Measurements from ENCODE around the gene PARD3.
"Not testable (repeated sequence)": the region's sequence is repeated elsewhere in the genome, so short reads cannot be mapped to it uniquely, and the experiment has no call there.

PARD3 gene

DNA sequence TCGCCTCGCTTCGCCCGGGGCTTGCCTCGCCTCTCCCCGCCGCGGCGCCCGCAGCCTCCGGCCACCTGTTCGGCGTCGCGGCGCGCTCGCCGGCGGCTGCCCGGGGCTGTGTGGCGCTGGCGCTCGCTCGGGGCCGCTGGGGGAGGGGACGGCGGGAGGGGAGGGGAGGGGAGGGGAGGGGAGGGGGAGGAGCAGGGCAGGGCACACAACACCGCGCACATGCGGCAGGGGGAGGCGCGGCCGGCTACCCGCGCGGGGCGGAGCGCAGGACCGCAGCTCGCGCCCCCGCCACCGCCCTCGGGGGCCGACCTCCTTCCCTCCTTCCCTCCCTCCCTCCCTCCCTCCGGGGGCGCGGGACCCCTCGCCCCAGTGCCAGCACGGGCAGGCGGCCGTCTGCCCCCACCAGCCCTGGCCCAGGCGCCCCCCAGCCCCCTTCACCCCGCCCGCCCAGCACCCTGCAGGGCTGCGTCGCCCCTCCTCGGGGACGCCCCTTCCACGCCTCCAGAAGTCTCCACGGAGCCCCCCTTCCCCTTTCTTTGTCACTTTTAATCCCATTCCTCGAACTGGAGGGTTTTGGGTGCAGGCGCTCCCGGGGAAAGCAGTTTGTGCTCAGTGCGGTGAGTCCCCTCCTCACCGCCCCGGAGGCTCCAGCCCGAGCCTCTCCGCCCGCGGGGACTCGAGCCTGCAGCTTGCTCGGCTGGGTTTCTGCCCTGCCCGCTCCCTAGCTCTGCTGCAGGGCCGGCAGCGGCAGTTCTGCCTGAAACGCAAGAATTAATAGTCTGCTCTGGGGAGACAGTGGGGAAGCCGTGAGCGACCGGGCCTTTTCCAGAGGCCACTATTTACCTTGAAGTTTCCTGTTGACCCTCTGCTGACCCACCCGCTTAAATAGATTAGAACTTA, at the start of gene PARD3:
PARD3 (minus strand) TSS at position 112 of the 900 bp plus-strand sequence. CDS start 301 bp downstream, outside the sequence.
- DNase-seq (ENCODE audit: low read depth): peak; percentile 16

GRCh38 chr10:34864149-34865067, 49.3 kb upstream of the PARD3 start:
- no peak for DNase-seq (ENCODE audit: low read depth)

DNA sequence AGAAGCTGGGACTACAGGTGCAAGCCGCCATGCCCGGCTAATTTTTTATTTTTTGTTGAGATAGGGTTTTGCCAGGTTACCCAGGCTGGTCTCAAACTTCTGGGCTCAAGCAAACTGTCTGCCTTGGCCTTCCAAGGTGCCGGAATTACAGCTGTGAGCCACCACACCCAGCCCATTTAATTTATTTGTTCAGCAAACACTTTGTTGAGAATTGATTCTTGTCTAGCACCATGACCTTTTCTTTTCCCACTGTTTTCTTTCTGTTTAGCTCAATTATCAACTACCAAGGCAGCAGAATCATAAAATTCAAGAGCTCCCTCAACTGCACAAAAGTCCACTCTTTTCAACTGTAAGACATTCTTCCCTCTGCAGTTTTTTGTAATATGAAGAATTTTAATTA, 47.8 kb upstream of the PARD3 start:
- DNase-seq (ENCODE audit: low read depth): no peak

DNA sequence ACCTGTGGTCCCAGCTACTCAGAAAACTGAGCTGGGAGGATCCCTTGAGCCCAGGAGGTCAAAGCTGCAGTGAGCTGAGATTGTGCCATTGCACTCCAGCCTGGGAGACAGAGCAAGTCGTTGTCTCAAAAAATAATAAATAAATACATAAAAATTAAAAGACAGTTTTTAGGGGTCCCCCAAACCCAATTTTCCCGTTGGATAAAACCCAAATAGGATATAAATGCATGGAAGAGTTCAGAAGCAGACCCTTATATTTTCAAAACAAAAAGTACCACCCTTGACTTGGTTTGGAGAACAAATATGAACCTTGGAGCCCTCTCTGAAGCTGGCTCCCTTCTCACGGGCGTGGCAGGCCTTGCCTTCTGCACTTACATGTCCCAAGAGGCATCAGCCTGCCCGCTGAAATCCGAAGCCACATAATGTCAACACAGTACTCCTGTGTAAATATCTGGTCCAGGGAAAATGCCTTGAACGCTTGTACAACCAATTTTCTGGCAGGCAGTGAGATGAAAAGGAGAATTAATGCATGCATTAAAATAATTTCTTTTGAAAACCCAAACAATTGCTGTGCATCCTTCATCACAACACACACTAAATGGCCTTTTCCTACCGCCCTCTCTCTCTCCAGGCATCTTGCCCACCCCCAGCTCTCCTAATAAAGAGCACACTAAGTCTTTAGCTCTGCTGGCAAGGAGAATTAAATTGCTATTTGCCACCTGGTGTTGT, 46.4 kb upstream of the PARD3 start:
- no peak for DNase-seq (ENCODE audit: low read depth)

GRCh38 chr10:34859170-34859569, 44.1 kb upstream of the PARD3 start:
- DNase-seq (ENCODE audit: low read depth): no peak

GRCh38 chr10:34858003-34858402, 42.9 kb upstream of the PARD3 start:
- DNase-seq (ENCODE audit: low read depth): no peak

GRCh38 chr10:34854147-34854601, 39.1 kb upstream of the PARD3 start:
- DNase-seq (ENCODE audit: low read depth): no peak

GRCh38 chr10:34853357-34853756, 38.3 kb upstream of the PARD3 start:
- no peak for DNase-seq (ENCODE audit: low read depth)

- no peak for DNase-seq (ENCODE audit: low read depth)
These were observed 35.5 kb upstream of the PARD3 start for GRCh38 chr10:34850558-34850957.

DNA sequence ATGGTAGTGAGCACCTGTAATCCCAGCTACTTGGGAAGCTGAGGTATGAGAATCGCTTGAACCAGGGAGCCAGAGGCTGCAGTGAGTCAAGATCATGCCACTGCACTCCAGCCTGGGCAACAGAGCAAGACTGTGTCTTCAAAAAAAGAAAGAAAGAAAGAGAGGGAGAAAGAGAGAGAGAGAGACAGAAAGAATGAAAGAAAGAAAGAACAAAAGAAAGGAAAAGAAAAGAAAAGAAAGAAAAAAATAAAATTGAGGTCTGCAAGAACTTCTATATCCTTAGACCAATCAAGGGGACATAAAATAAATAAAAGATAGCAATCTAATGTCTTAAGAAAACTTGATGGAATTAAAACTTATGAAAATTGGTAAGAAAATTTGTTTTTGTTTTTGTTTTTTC, 34.9 kb upstream of the PARD3 start:
- no peak for DNase-seq (ENCODE audit: low read depth)

DNA sequence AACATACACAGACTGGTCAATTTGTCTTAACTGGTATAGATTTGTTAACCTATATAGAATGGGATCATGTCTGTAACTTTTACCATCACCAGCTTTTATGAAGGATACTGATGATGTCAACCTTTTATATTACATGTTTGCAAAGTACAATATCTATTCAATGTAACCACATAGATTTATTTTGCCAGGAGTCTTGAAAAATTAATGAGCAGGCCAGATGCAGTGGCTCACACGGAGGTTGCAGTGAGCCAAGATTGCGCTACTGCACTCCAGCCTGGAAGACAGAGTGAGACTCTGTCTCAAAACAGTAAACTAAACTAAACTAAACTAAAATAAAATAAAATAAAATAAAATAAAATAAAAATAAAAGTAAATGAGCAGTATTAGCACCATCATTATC, 30.0 kb upstream of the PARD3 start:
- DNase-seq (ENCODE audit: low read depth): no peak

DNA sequence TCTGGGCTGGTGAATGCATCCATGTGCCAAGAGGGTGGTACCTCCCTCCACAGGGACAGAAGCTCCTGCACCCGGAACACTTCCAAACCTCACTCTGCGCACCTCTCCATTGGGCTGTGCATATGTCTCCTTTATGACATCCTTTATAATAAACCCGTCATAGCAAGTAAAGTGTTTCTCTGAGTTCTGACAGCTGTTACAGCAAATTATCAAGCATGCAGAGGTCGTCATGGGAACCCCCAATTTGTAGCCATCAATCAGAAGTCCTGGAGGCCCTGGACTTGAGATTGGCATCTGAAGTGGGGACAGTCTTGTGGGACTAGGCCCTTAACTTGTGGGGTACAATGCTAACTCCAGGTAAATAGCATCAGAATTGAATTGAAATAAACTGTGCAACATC, 29.4 kb upstream of the PARD3 start:
- no peak for DNase-seq (ENCODE audit: low read depth)

- not testable (repeated sequence) for DNase-seq (ENCODE audit: low read depth)
These were observed 28.4 kb upstream of the PARD3 start for GRCh38 chr10:34843470-34843869.

DNA sequence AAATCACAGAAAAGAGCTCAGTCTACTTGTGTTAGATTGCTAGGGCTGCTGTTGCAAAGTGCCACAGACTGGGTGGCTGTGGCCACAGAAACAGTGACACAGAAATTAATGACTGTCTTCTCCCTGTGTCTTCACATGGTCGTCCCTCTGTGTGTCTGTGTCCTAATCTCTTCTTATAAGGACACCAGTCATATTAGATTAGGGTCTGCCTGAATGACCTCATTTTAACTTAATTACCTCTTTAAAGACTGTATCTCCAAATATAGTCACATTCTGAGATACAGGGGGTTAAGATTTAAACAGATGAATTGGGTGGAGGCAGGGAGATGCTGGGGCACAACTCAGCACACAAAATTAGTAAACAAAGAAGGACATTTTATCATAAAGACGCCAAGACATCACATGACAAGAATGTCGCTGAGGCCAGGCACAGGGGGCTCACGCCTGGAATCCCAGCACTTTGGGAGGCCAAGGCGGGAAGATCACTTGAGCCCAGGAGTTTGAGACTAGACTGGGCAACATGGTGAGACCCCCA, 23.3 kb upstream of the PARD3 start:
- no peak for DNase-seq (ENCODE audit: low read depth)

DNA sequence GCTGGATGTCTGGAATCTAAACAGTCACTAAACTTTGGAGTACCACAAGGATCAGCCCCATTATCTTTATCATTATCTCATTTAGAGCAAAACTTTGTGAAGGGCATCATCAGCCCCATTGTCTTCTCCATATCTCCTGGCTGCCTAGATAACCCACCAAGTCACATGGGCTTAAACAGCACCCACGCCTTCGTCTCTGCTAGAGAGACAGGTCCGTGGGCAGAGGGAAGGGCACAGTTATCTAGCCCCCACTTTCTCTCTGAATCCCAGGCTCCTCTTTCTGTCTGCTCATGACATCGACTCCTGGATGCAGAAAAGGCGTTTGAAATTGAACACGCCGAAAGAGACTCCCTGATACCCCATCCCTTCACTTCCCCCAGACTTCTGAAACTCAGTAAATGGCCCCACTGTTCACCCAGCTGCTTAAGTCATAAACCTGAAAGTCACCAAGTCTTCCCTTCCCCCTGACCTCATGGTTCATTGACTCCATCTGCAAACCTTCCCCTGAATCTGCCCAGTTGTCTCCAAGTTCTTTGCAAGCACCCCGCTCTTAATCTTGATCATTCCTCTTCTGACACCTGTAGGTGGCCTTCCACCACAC, 20.9 kb upstream of the PARD3 start:
- DNase-seq (ENCODE audit: low read depth): no peak

DNA sequence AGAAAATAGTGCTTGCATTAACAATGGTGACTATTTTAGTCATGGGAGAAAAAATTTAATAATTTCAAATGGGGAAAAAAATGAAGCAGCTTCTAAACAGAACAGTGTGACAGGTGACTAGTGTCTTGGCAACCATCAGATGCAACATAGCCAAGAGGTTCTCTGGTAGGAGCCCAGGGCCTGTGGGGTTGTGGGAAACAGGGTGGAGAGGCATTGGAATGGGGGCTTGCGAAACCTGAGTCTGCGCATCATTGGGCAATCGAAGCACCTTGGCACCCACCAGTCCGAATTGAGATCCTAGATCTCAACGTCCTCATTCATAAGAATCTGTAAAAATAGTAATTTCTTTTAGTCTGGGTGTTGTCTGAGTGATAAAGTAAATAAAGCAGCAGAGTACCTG, 19.2 kb upstream of the PARD3 start:
- DNase-seq (ENCODE audit: low read depth): no peak

- no peak for DNase-seq (ENCODE audit: low read depth)
These were observed 15.2 kb upstream of the PARD3 start for GRCh38 chr10:34830217-34830822.

GRCh38 chr10:34826857-34827766, 12.0 kb upstream of the PARD3 start:
- DNase-seq (ENCODE audit: low read depth): no peak

- DNase-seq (ENCODE audit: low read depth): no peak
These were observed 11.1 kb upstream of the PARD3 start for GRCh38 chr10:34826221-34826620.

- DNase-seq (ENCODE audit: low read depth): no peak
These were observed 10.3 kb upstream of the PARD3 start for GRCh38 chr10:34825414-34825813.

All from activated T-cell treated with anti-CD3 and anti-CD28 coated beads for 48 hours (primary cell).